GM12878 (cell line): ENCODE measurements around the gene PPOX. TPM values are rescaled to one million over a fixed set of nuclear protein-coding genes. Genes with fewer than 3 reads are reported as not detected.

Experiments
- CUX1 ChIP-seq: IDR thresholded peaks from 2 replicates; pipeline ENCODE4 v1.6.1; 2012; ENCODE audit warnings: improper control_type of control experiment, low read depth, low read length; ENCODE audit not compliant: insufficient replicate concordance
- HDAC2 ChIP-seq: fragments of 200-600 bp; sonication (generic); IDR thresholded peaks from 2 replicates; pipeline ENCODE4 v1.6.1; 2017
- MEF2B ChIP-seq: fragments of 450-650 bp; IDR thresholded peaks from 2 replicates; pipeline ENCODE4 v1.6.1; 2018; ENCODE audit warnings: mild to moderate bottlenecking, moderate library complexity; ENCODE audit not compliant: partially characterized antibody, poor library complexity, severe bottlenecking
- RELB ChIP-seq: fragments of 450-650 bp; IDR thresholded peaks from 2 replicates; pipeline ENCODE4 v1.6.1; 2017; ENCODE audit warnings: low read depth, mild to moderate bottlenecking, moderate library complexity
- WRNIP1 ChIP-seq: IDR thresholded peaks from 2 replicates; pipeline ENCODE4 v1.6.1; 2011; ENCODE audit warnings: low read depth, low read length, improper control_type of control experiment, borderline replicate concordance
- polyA plus RNA-seq, 11 experiments: library from polyadenylated mRNA; depleted of rRNA in 4 of 11; unstranded in 6 of 11; stranded (reverse) in 5 of 11; fragments of >200 nt; fragmentation: Nextera tagmentation in 4 of 11; fragmentation: Illumina TruSeq in 1 of 11; extraction: Ambion mirVana in 4 of 11; extraction: Trizol in 1 of 11; gene quantifications; 1 replicate in 1 of 11; 2 replicates in 10 of 11; pipeline versions ENCODE4 v1.2.1 to v1.2.3, GENCODE V29; 2011 to 2016; ENCODE audit warnings: inconsistent platforms in 2 of 11, missing spikeins in 2 of 11, low read depth in 1 of 11
- total RNA-seq, 4 experiments: library from RNA; depleted of rRNA in 3 of 4; stranded (reverse); fragments of >200 nt in 3 of 4; fragmentation: Illumina TruSeq in 1 of 4; extraction: Trizol in 1 of 4; gene quantifications; 2 replicates each; pipeline versions ENCODE4 v1.2.1 to v1.2.3, GENCODE V29; 2013 to 2021
- TF ChIP-seq, protein P1 (sequence below): fragments of 450-650 bp; formaldehyde crosslinking; IDR thresholded peaks from 2 replicates; pipeline ENCODE4 v1.4.0; 2022; ENCODE audit warnings: mild to moderate bottlenecking, moderate library complexity

The PPOX gene
- total and polyA plus RNA-seq, 10 of the 15 experiments (the other 5 are each of a cell fraction or from before 2014, with no cell fraction given): 8.9 to 31.5 (median 20.3) TPM

DNA sequence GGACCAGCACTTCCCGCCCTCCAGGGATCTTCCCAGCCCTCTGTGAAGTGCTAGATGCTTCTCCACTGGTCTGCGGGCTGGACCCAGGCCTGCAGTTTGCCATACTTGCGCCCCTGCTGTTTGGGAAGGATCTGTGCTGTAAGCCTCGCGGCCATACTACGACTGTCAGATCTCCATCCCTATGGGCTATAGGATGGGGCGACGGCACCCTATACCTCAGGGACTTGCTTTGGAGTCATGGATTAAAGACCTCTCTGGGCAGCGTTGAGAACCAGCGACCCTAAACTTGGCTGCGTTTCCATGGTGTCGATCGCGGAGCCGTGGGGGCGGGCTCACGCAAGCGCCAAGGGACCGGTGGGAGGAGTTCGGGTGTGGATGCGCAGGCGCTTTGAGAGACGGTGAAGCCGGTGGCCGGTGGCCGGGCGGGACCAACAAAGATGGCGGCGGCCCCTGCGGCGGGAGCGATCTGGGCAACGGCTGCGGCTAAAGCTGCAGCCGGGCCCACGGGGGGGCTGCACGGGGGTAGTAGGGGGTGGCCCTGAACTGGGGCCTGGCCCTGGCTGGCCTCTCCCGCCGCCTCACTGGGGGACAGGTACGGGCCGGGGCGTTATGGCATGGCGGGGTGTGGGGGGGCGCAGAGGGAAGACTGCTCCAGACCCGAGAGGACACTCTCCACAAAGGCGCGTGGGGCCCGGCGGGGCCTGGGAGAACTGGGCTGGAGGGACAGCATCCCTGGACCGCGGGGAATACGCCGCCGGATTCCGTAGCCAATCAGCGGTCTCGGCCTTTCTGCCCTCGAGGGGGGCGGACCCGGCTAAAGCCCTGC lies 6.9 kb upstream of the PPOX start, which contains the start of gene USP21 (continued):
- TF ChIP-seq CUX1 (no peak), WRNIP1 (no peak), MEF2B (no peak), HDAC2 (no peak), RELB (no peak; the same call in 1 of the 2 replicates)
- TF ChIP-seq, protein P1, sequence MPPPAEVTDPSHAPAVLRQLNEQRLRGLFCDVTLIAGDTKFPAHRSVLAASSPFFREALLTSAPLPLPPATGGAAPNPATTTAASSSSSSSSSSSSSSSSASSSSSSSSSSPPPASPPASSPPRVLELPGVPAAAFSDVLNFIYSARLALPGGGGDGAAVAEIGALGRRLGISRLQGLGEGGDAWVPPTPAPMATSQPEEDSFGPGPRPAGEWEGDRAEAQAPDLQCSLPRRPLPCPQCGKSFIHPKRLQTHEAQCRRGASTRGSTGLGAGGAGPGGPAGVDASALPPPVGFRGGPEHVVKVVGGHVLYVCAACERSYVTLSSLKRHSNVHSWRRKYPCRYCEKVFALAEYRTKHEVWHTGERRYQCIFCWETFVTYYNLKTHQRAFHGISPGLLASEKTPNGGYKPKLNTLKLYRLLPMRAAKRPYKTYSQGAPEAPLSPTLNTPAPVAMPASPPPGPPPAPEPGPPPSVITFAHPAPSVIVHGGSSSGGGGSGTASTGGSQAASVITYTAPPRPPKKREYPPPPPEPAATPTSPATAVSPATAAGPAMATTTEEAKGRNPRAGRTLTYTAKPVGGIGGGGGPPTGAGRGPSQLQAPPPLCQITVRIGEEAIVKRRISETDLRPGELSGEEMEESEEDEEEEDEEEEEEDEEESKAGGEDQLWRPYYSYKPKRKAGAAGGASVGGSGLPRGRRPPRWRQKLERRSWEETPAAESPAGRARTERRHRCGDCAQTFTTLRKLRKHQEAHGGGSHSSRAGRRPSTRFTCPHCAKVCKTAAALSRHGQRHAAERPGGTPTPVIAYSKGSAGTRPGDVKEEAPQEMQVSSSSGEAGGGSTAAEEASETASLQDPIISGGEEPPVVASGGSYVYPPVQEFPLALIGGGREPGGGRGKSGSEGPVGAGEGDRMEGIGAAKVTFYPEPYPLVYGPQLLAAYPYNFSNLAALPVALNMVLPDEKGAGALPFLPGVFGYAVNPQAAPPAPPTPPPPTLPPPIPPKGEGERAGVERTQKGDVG: no peak
